ENCODE results near the gene ALOX5AP.

The ALOX5AP gene

GRCh38 chr13:30705680-30706079 is 29.7 kb upstream of the ALOX5AP start:
- Mint-ChIP-seq H3K27me3 (no peaks in the 10 kb centered on the region), H3K9me3 (no peaks in the 10 kb centered on the region), H3K36me3 (ENCODE audit: low read depth) (no peaks in the 10 kb centered on the region), H3K27ac (no peak overlapping the region), H3K4me1 (peaks cover 2% of the 10 kb centered on the region), H3K4me3 (no peak overlapping the region)
- ATAC-seq (no peak), DNase-seq (no peak)

GRCh38 chr13:30708541-30708940 is 26.8 kb upstream of the ALOX5AP start:
- H3K9me3 Mint-ChIP-seq, result no peaks in the 10 kb centered on the region
- no peaks in the 10 kb centered on the region for H3K27me3 Mint-ChIP-seq
- H3K4me3 Mint-ChIP-seq, result no peak overlapping the region
- no peaks in the 10 kb centered on the region for H3K36me3 Mint-ChIP-seq (ENCODE audit: low read depth)
- H3K4me1 Mint-ChIP-seq, result peaks cover 16% of the 10 kb centered on the region
- no peak overlapping the region for H3K27ac Mint-ChIP-seq
- ATAC-seq, result no peak
- no peak for DNase-seq

DNA sequence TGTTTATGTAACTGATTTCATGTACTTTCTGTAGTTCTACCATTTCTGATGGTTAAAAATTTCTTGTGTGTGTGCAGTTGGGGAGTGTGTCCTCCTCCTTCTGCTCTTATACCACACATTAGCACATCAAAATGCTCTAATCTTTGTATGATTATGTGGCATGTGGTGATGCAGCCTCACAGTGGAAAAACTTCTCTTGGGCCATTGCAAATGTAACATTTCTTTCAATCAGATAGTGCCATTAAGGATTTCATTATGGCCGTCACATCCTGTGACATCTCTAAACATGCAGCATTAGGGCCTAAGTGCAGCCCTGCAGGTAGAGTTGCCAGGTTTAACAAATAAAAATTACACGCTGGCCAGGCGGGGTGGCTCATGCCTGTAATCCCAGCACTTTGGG is 24.9 kb upstream of the ALOX5AP start:
- H3K9me3 Mint-ChIP-seq, result no peaks in the 10 kb centered on the region
- H3K4me1 Mint-ChIP-seq, result peaks cover 17% of the 10 kb centered on the region
- H3K4me3 Mint-ChIP-seq, result no peak overlapping the region
- H3K27me3 Mint-ChIP-seq, result no peaks in the 10 kb centered on the region
- ATAC-seq (no peak), DNase-seq (no peak)
- no peak overlapping the region for H3K27ac Mint-ChIP-seq
- no peaks in the 10 kb centered on the region for H3K36me3 Mint-ChIP-seq (ENCODE audit: low read depth)

GRCh38 chr13:30711375-30711774 is 24.0 kb upstream of the ALOX5AP start:
- Mint-ChIP-seq H3K36me3 (ENCODE audit: low read depth) (no peaks in the 10 kb centered on the region), H3K9me3 (no peaks in the 10 kb centered on the region), H3K4me1 (peaks cover 17% of the 10 kb centered on the region), H3K27me3 (no peaks in the 10 kb centered on the region), H3K27ac (no peak overlapping the region), H3K4me3 (no peak overlapping the region)
- ATAC-seq (peak; percentile 69), DNase-seq (no peak)

- ATAC-seq (no peak), DNase-seq (no peak)
- H3K36me3 Mint-ChIP-seq (ENCODE audit: low read depth), result no peaks in the 10 kb centered on the region
- peaks cover 17% of the 10 kb centered on the region for H3K4me1 Mint-ChIP-seq
- H3K27ac Mint-ChIP-seq, result no peak overlapping the region
- H3K9me3 Mint-ChIP-seq, result no peaks in the 10 kb centered on the region
- H3K4me3 Mint-ChIP-seq, result no peak overlapping the region
- H3K27me3 Mint-ChIP-seq, result no peaks in the 10 kb centered on the region
These were observed 23.5 kb upstream of the ALOX5AP start for GRCh38 chr13:30711837-30712236.

DNA sequence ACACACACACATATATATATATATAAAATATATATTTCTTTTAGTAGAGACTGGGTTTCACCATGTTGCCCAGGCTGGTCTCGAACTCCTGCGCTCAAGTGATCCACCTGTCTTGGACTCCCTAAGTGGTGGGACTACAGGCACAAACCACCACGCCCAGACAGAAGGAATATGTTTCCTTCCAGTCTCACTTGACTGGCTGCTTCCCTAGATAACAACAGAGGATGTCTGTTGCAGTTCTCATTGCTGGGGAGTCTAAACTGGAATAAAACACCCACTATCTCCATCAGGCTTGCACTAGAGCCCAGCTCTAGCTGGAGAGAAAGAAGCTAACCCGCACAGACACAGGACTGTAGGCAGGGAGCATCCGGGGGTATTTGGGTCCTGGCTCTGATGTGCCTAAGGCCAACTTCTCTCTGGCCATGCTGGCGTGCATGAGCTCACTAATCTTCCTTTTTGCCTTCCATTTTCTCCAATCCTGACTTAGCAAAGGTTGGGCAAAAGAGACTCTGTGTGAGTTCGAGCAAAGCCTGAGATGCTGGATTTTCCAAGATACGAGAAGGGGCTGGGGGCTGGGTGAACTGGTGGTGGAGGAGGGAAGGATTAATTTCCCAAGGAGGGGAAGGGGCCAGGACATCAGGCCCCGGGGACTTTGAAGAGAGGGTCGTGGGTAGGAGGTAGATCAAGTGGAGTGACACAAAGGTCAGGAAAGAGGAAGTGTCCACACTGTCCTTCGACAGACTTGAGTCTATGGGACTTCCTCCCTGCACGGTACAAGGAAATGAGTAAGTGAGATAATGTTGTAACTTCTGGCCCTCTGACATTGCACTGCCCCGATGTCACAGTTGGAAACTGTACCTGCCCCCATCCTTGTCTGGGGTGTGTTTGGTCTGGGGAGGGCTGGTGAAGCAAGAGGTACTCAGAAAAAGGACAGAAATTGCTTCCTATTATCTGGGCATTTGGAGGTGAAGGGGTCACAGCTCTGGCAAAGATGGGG is 22.5 kb upstream of the ALOX5AP start:
- DNase-seq (no peak), ATAC-seq (peak; percentile 57)
- no peaks in the 10 kb centered on the region for H3K9me3 Mint-ChIP-seq
- H3K36me3 Mint-ChIP-seq (ENCODE audit: low read depth), result no peaks in the 10 kb centered on the region
- no peak overlapping the region for H3K4me3 Mint-ChIP-seq
- H3K4me1 Mint-ChIP-seq, result peaks cover 17% of the 10 kb centered on the region
- no peaks in the 10 kb centered on the region for H3K27me3 Mint-ChIP-seq
- H3K27ac Mint-ChIP-seq, result no peak overlapping the region

- H3K4me1 Mint-ChIP-seq, result peaks cover 21% of the 10 kb centered on the region
- ATAC-seq, result no peak
- no peaks in the 10 kb centered on the region for H3K9me3 Mint-ChIP-seq
- DNase-seq, result no peak
- no peaks in the 10 kb centered on the region for H3K27me3 Mint-ChIP-seq
- no peak overlapping the region for H3K4me3 Mint-ChIP-seq
- no peak overlapping the region for H3K27ac Mint-ChIP-seq
- H3K36me3 Mint-ChIP-seq (ENCODE audit: low read depth), result no peaks in the 10 kb centered on the region
These were observed 20.5 kb upstream of the ALOX5AP start for GRCh38 chr13:30714629-30715371.

GRCh38 chr13:30715372-30715756 is 20.0 kb upstream of the ALOX5AP start:
- Mint-ChIP-seq H3K36me3 (ENCODE audit: low read depth) (no peaks in the 10 kb centered on the region), H3K9me3 (no peaks in the 10 kb centered on the region), H3K27me3 (no peaks in the 10 kb centered on the region), H3K27ac (no peak overlapping the region), H3K4me1 (peaks cover 25% of the 10 kb centered on the region), H3K4me3 (no peak overlapping the region)
- ATAC-seq (no peak), DNase-seq (no peak)

DNA sequence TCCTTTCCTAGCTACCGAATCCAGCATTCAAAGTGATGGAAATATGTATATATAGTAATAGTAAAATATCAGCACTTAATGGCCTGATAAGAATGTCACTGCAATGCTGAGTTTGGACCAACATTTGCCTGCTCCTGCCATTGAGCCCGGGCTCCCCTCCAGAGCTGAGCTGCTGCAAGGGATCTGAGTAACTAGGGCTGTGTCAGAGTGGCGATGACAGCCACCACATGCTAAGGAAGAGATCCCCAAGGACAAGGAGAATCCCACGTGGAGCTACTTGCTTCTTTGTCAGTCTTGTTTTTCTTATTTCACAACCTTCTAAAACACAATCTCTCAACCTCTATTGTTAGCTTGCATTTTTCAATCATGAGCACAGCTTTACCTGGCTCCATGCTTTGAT is 19.5 kb upstream of the ALOX5AP start:
- H3K27ac Mint-ChIP-seq, result no peak overlapping the region
- ATAC-seq (no peak), DNase-seq (no peak)
- no peaks in the 10 kb centered on the region for H3K36me3 Mint-ChIP-seq (ENCODE audit: low read depth)
- H3K9me3 Mint-ChIP-seq, result no peaks in the 10 kb centered on the region
- H3K27me3 Mint-ChIP-seq, result no peaks in the 10 kb centered on the region
- no peak overlapping the region for H3K4me3 Mint-ChIP-seq
- H3K4me1 Mint-ChIP-seq, result peaks cover 29% of the 10 kb centered on the region

DNA sequence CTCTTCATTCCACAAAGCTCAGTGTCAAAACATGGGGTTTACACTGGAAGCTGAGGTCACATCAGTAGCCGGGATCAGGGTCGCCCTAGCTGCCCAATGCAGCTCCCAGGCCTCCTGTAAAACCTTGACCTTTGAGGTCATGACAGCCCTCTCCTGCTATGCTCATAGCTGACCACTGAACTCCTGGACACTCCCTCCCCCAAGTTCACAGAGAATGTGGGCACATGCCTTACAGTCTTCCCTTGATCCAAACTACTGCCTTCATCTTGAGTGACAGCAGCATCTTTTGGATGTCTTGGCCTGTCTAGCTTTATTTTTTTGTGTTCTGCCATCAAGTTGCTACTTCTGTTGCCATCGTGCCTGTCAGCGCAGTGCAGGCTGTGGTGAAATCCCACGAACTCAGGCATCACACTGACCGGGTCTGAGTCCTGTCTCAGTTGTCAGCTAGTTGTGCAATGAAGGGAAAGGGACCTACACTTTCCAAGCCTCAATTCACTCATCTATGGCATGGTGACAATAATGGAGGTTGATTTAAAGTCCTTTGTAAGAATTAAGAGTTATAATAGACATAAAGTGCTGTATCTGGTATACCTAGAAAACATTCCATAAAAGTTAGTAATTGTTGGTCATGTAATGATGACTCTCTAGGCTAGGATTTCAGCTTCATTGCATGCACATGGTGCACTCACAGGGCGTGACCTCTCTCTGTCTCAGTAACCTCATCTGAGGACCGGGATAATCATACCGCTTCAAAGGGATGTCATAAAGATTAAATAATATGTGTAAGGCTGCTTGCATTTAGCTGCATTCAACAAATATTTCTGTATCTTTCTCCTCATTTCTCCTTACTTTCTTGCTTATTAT is 16.4 kb upstream of the ALOX5AP start:
- DNase-seq (no peak), ATAC-seq (no peak)
- Mint-ChIP-seq H3K27me3 (peaks cover 4% of the 10 kb centered on the region), H3K27ac (no peak overlapping the region), H3K4me1 (peaks cover 25% of the 10 kb centered on the region), H3K36me3 (ENCODE audit: low read depth) (no peaks in the 10 kb centered on the region), H3K4me3 (no peak overlapping the region), H3K9me3 (peaks cover 7% of the 10 kb centered on the region)

DNA sequence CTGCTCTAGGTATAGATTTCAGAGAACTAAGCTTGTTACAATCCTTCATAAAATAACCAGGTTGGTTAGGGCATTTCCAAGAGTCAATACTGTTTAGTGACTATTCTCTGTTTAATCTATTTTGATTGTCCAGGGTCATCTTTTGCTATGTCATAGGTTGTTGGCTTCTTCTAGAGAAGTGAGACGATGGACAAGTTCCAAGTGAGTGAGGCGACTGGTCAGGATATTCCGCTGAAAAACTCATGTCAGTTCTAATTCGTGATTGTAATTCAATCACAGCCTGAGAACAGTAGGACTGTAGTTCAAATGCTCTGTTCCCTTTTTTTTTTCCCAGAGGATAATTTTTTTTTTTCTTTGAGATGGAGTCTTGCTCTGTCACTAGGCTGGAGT is 15.8 kb upstream of the ALOX5AP start:
- H3K9me3 Mint-ChIP-seq, result peaks cover 7% of the 10 kb centered on the region
- no peak for DNase-seq
- no peak overlapping the region for H3K27ac Mint-ChIP-seq
- H3K4me3 Mint-ChIP-seq, result no peak overlapping the region
- peaks cover 4% of the 10 kb centered on the region for H3K27me3 Mint-ChIP-seq
- H3K4me1 Mint-ChIP-seq, result peaks cover 25% of the 10 kb centered on the region
- ATAC-seq, result no peak
- H3K36me3 Mint-ChIP-seq (ENCODE audit: low read depth), result no peaks in the 10 kb centered on the region

GRCh38 chr13:30720172-30720869 is 15.0 kb upstream of the ALOX5AP start:
- Mint-ChIP-seq H3K4me1 (peaks cover 27% of the 10 kb centered on the region), H3K4me3 (no peak overlapping the region), H3K9me3 (peaks cover 7% of the 10 kb centered on the region), H3K36me3 (ENCODE audit: low read depth) (no peaks in the 10 kb centered on the region), H3K27ac (no peak overlapping the region), H3K27me3 (peaks cover 4% of the 10 kb centered on the region)
- no peak for ATAC-seq
- no peak for DNase-seq

GRCh38 chr13:30721936-30722335 is 13.4 kb upstream of the ALOX5AP start:
- Mint-ChIP-seq H3K27me3 (peaks cover 4% of the 10 kb centered on the region), H3K27ac (no peak overlapping the region)
- no peak for ATAC-seq

DNA sequence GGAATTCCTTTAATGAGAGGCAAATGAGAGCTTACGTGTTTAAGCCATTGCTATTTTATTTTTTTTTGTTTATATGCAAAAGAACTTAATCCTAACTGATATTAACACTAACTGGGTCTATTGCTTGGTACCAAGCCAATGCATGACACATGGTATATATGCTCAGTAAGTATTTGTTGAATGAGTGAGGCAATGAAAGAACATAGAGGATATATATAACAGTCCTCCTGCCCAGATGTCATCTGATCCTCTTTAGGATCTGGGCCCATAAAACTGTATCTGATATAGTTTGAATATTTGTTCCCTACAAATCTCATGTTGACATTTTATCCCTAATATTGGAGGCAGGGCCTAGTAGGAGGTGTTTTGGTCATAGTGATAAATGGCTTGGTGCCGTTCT is 13.0 kb upstream of the ALOX5AP start:
- H3K4me3 Mint-ChIP-seq, result no peak overlapping the region

More at GRCh38 chr13:30721936-30722335, 13.4 kb upstream of the ALOX5AP start:
- H3K4me1 Mint-ChIP-seq, result peaks cover 27% of the 10 kb centered on the region
- no peak overlapping the region for H3K4me3 Mint-ChIP-seq
- peaks cover 7% of the 10 kb centered on the region for H3K9me3 Mint-ChIP-seq
- H3K36me3 Mint-ChIP-seq (ENCODE audit: low read depth), result no peaks in the 10 kb centered on the region
- no peak for DNase-seq

More for the DNA sequence above, 13.0 kb upstream of the ALOX5AP start:
- H3K27me3 Mint-ChIP-seq, result peaks cover 4% of the 10 kb centered on the region
- H3K36me3 Mint-ChIP-seq (ENCODE audit: low read depth), result no peaks in the 10 kb centered on the region
- H3K4me1 Mint-ChIP-seq, result peaks cover 27% of the 10 kb centered on the region
- ATAC-seq, result no peak
- H3K9me3 Mint-ChIP-seq, result peaks cover 7% of the 10 kb centered on the region
- no peak for DNase-seq
- H3K27ac Mint-ChIP-seq, result no peak overlapping the region

Data from activated naive CD8-positive, alpha-beta T cell treated with anti-CD3 and anti-CD28 coated beads, Interleukin-2, amount 50 U/mL, for 24 hours (primary cell).